H1 (cell line): ENCODE measurements around the gene SRGAP3. TPM values are rescaled to one million over a fixed set of nuclear protein-coding genes. Genes with fewer than 3 reads are reported as not detected.

Source experiments
- CTCF ChIA-PET: fragments of 300-600 bp; sonication (Branson Sonifier 250); formaldehyde crosslinking; loops from one replicate; lab custom pipeline; 2021; ENCODE audit not compliant: partially characterized antibody; lab: Charles Lee
- POLR2A ChIA-PET: fragments of 300-600 bp; sonication (Branson Sonifier 250); formaldehyde crosslinking; loops from one replicate; lab custom pipeline; 2021; ENCODE audit warnings: inconsistent platforms; ENCODE audit not compliant: partially characterized antibody; lab: Charles Lee
- DNase-seq, 2 experiments: peaks; one replicate each; pipeline versions ENCODE4 v3.0.0 to v3.0.0-alpha.2; 2010 to 2022; ENCODE audit warnings: low spot score in 2 of 2, low read depth in 1 of 2, mixed read lengths in 1 of 2
- FAIRE-seq: peaks from 2 replicates; lab custom pipeline; 2011; peaks lifted over from hg19 to GRCh38; lab: Jason Lieb, UNC
- H2AFZ ChIP-seq: 2 replicates; pipeline ENCODE4 v1.8.1; 2012; ENCODE audit warnings: low read length, inconsistent platforms
- H2AK5ac ChIP-seq: 2 replicates; pipeline ENCODE4 v1.6.1; 2013; ENCODE audit warnings: low read depth, low read length
- H2BK120ac ChIP-seq: replicated peaks from 2 replicates; pipeline ENCODE3; 2013; ENCODE audit warnings: low read depth, low read length, inconsistent platforms
- H2BK12ac ChIP-seq: 2 replicates; pipeline ENCODE4 v1.6.1; 2013; ENCODE audit warnings: low read depth, low read length
- H2BK15ac ChIP-seq: 2 replicates; pipeline ENCODE4 v1.6.1; 2013; ENCODE audit warnings: low read length
- H2BK20ac ChIP-seq: 2 replicates; pipeline ENCODE4 v1.6.1; 2013; ENCODE audit warnings: low read length
- H2BK5ac ChIP-seq: 2 replicates; pipeline ENCODE4 v1.6.1; 2013; ENCODE audit warnings: low read depth, low read length
- H3K14ac ChIP-seq: 2 replicates; pipeline ENCODE4 v1.6.1; 2013; ENCODE audit warnings: inconsistent platforms; ENCODE audit not compliant: insufficient read length
- H3K18ac ChIP-seq: 2 replicates; pipeline ENCODE4 v1.6.1; 2013; ENCODE audit warnings: low read length; ENCODE audit errors: extremely low read depth
- H3K23ac ChIP-seq: 2 replicates; pipeline ENCODE4 v1.6.1; 2013; ENCODE audit warnings: inconsistent platforms; ENCODE audit not compliant: insufficient read length
- H3K23me2 ChIP-seq: 2 replicates; pipeline ENCODE4 v1.6.1; 2013; ENCODE audit warnings: low read depth, low read length
- H3K27ac ChIP-seq: 2 replicates; pipeline ENCODE4 v1.6.1; 2011; ENCODE audit warnings: low read depth, low read length, inconsistent platforms
- H3K27me3 ChIP-seq, 4 experiments: replicated peaks in 1 of 4; 1 replicate in 1 of 4; 2 replicates in 3 of 4; pipeline versions ENCODE4 v1.6.1 to v1.8.1; 2011 to 2013; ENCODE audit warnings: low read length in 3 of 4, mild to moderate bottlenecking in 3 of 4, inconsistent platforms in 2 of 4, mixed read lengths in 2 of 4, moderate library complexity in 1 of 4; ENCODE audit not compliant: control insufficient read depth in 3 of 4, insufficient read depth in 3 of 4; ENCODE audit errors: extremely low read depth in 1 of 4
- H3K36me3 ChIP-seq, 4 experiments: 2 replicates each; pipeline versions ENCODE4 v1.6.1 to v1.8.1; 2011 to 2013; ENCODE audit warnings: mild to moderate bottlenecking in 4 of 4, low read length in 3 of 4, moderate library complexity in 2 of 4, control low read depth in 1 of 4, inconsistent platforms in 1 of 4; ENCODE audit not compliant: insufficient read depth in 4 of 4, control insufficient read depth in 2 of 4
- H3K4ac ChIP-seq: replicated peaks from 2 replicates; pipeline ENCODE3; 2013; ENCODE audit warnings: low read length, low read depth, mixed read lengths, inconsistent platforms; ENCODE audit not compliant: insufficient read length
- H3K4me1 ChIP-seq, 4 experiments: replicated peaks in 1 of 4; 1 replicate in 1 of 4; 2 replicates in 3 of 4; pipeline versions ENCODE4 v1.6.1 to v1.8.1; 2011 to 2013; ENCODE audit warnings: low read length in 3 of 4, inconsistent platforms in 2 of 4, mixed read lengths in 1 of 4; ENCODE audit not compliant: insufficient read depth in 4 of 4, control insufficient read depth in 3 of 4
- H3K4me2 ChIP-seq, 2 experiments: 2 replicates each; pipeline versions ENCODE4 v1.6.1 to v1.8.1; 2011 to 2013; ENCODE audit warnings: low read depth in 2 of 2, low read length in 2 of 2, control low read depth in 1 of 2, inconsistent platforms in 1 of 2, mild to moderate bottlenecking in 1 of 2; ENCODE audit not compliant: insufficient read depth in 1 of 2
- H3K4me3 ChIP-seq, 4 experiments: fragments of 200-600, 300-600 bp in 1 of 4; sonication (generic), shearing (Covaris generic), sonication (Bioruptor Twin) in 1 of 4; 2 replicates each; pipeline versions ENCODE4 v1.5.1 to v1.8.1; 2011 to 2016; ENCODE audit warnings: low read length in 4 of 4, low read depth in 3 of 4, control low read depth in 2 of 4, inconsistent platforms in 2 of 4, mild to moderate bottlenecking in 2 of 4, mixed read lengths in 1 of 4, moderate library complexity in 1 of 4; ENCODE audit not compliant: insufficient read depth in 2 of 4; ENCODE audit errors: extremely low read depth in 1 of 4
- H3K56ac ChIP-seq: replicated peaks from 2 replicates; pipeline ENCODE3; 2013; ENCODE audit warnings: low read depth, mild to moderate bottlenecking, mixed read lengths, low read length, inconsistent platforms; ENCODE audit not compliant: insufficient read length
- H3K79me1 ChIP-seq: 2 replicates; pipeline ENCODE4 v1.6.1; 2013; ENCODE audit warnings: low read depth, low read length, control low read depth
- H3K79me2 ChIP-seq, 2 experiments: 2 replicates each; pipeline versions ENCODE4 v1.6.1 to v1.8.1; 2012 to 2013; ENCODE audit warnings: low read length in 2 of 2, mild to moderate bottlenecking in 2 of 2, inconsistent platforms in 1 of 2; ENCODE audit not compliant: insufficient read depth in 2 of 2, control insufficient read depth in 1 of 2
- H3K9ac ChIP-seq, 4 experiments: replicated peaks in 1 of 4; 1 replicate in 1 of 4; 2 replicates in 3 of 4; pipeline versions ENCODE4 v1.6.1 to v1.8.1; 2011 to 2013; ENCODE audit warnings: low read depth in 3 of 4, low read length in 3 of 4, control low read depth in 2 of 4, mild to moderate bottlenecking in 2 of 4, moderate library complexity in 2 of 4, inconsistent platforms in 1 of 4; ENCODE audit errors: extremely low read depth in 1 of 4
- H3K9me3 ChIP-seq, 2 experiments: 2 replicates each; pipeline versions ENCODE4 v1.6.1 to v1.8.1; 2012 to 2013; ENCODE audit warnings: mild to moderate bottlenecking in 2 of 2, moderate library complexity in 2 of 2, control low read depth in 1 of 2, inconsistent platforms in 1 of 2, low read depth in 1 of 2, low read length in 1 of 2, mixed read lengths in 1 of 2; ENCODE audit not compliant: insufficient read depth in 2 of 2
- H4K20me1 ChIP-seq, 2 experiments: replicated peaks in 1 of 2; 2 replicates each; pipeline versions ENCODE3 to v1.8.1; 2011 to 2013; ENCODE audit warnings: inconsistent platforms in 2 of 2, low read length in 2 of 2, mild to moderate bottlenecking in 1 of 2; ENCODE audit not compliant: insufficient read depth in 2 of 2, control insufficient read depth in 1 of 2
- H4K5ac ChIP-seq: 2 replicates; pipeline ENCODE4 v1.6.1; 2013; ENCODE audit warnings: low read length, low read depth, mixed read lengths, inconsistent platforms; ENCODE audit not compliant: insufficient read length
- H4K8ac ChIP-seq: 2 replicates; pipeline ENCODE4 v1.8.0; 2013; ENCODE audit warnings: mild to moderate bottlenecking, moderate library complexity, low read length, inconsistent platforms; ENCODE audit not compliant: insufficient read depth; ENCODE audit errors: extremely low read depth
- H4K91ac ChIP-seq: replicated peaks from 2 replicates; pipeline ENCODE3; 2013; ENCODE audit warnings: low read length, mixed read lengths, inconsistent platforms; ENCODE audit not compliant: insufficient read length
- BRCA1 ChIP-seq: IDR thresholded peaks from 2 replicates; pipeline ENCODE4 v1.6.1; 2012; ENCODE audit warnings: low read depth, low read length, improper control_type of control experiment
- CBX5 ChIP-seq: fragments of 300-800, 300-1000 bp; sonication (generic); IDR thresholded peaks from 2 replicates; pipeline ENCODE4 v1.7.1; 2016; ENCODE audit warnings: antibody characterized with exemption, low read length, low read depth
- EGR1 ChIP-seq: IDR thresholded peaks from 2 replicates; pipeline ENCODE4 v1.6.1; 2011; ENCODE audit warnings: low read depth, low read length, borderline replicate concordance
- JUND ChIP-seq: IDR thresholded peaks from 2 replicates; pipeline ENCODE4 v1.6.1; 2011; ENCODE audit warnings: mild to moderate bottlenecking, improper control_type of control experiment, low read length
- KDM1A ChIP-seq: fragments of 200-600, 300-600 bp; sonication (generic); IDR thresholded peaks from 2 replicates; pipeline ENCODE4 v1.7.1; 2016; ENCODE audit warnings: mild to moderate bottlenecking, low read length, borderline replicate concordance
- POLR2A ChIP-seq, 2 experiments: IDR thresholded peaks; 1 replicate in 1 of 2; 2 replicates in 1 of 2; pipeline ENCODE4 v1.6.1; 2011; ENCODE audit warnings: low read depth in 2 of 2, low read length in 2 of 2, mild to moderate bottlenecking in 2 of 2; ENCODE audit errors: control extremely low read depth in 1 of 2
- RAD21 ChIP-seq, 2 experiments: IDR thresholded peaks in 1 of 2; conservative IDR thresholded peaks in 1 of 2; 2 replicates each; pipeline ENCODE4 v1.6.1; 2011; ENCODE audit warnings: low read depth in 2 of 2, low read length in 2 of 2, improper control_type of control experiment in 1 of 2, inconsistent platforms in 1 of 2, mild to moderate bottlenecking in 1 of 2, moderate library complexity in 1 of 2
- RBBP5 ChIP-seq: IDR thresholded peaks from 2 replicates; pipeline ENCODE4 v1.7.1; 2012; ENCODE audit warnings: low read depth, mild to moderate bottlenecking, inconsistent platforms, low read length, moderate library complexity, borderline replicate concordance
- RNF2 ChIP-seq: fragments of 200-900, 300-1000 bp; sonication (generic); IDR thresholded peaks from 2 replicates; pipeline ENCODE4 v1.7.1; 2016; ENCODE audit warnings: borderline replicate concordance, low read depth, mild to moderate bottlenecking, antibody characterized with exemption, low read length; ENCODE audit not compliant: poor library complexity, severe bottlenecking; ENCODE audit errors: missing control alignments
- SP1 ChIP-seq: IDR thresholded peaks from 2 replicates; pipeline ENCODE4 v1.6.1; 2011; ENCODE audit warnings: low read depth, low read length
- SUZ12 ChIP-seq: fragments of 200-600 bp; sonication (generic); IDR thresholded peaks from 2 replicates; pipeline ENCODE4 v1.6.1; 2012; ENCODE audit warnings: mild to moderate bottlenecking, inconsistent platforms, low read length, moderate library complexity, mixed read lengths
- TAF7 ChIP-seq: optimal IDR thresholded peaks from 2 replicates; pipeline ENCODE3; 2011; ENCODE audit warnings: low read depth, mild to moderate bottlenecking, inconsistent platforms, low read length, moderate library complexity, borderline replicate concordance
- TBP ChIP-seq: IDR thresholded peaks from 2 replicates; pipeline ENCODE4 v1.6.1; 2011; ENCODE audit warnings: low read depth, low read length, improper control_type of control experiment
- TEAD4 ChIP-seq: IDR thresholded peaks from 2 replicates; pipeline ENCODE4 v1.6.1; 2012; ENCODE audit warnings: low read depth, low read length, inconsistent platforms, mixed read lengths
- ZNF274 ChIP-seq: IDR thresholded peaks from 2 replicates; pipeline ENCODE4 v1.7.0; 2012; ENCODE audit warnings: low read length, borderline replicate concordance; ENCODE audit errors: extremely low read depth
- WGBS, 2 experiments: shearing (Covaris generic) in 1 of 2; methylation state at CpG; one replicate each; pipeline versions ENCODE4 v1.1.6 to v1.1.7; 2013 to 2015; ENCODE audit warnings: low lambda C conversion rate in 2 of 2, mixed read lengths in 2 of 2, inconsistent platforms in 1 of 2, low coverage in 1 of 2, missing lambda C conversion rate in 1 of 2; ENCODE audit not compliant: insufficient replicate concordance in 2 of 2, insufficient coverage in 1 of 2, insufficient read length in 1 of 2; ENCODE audit errors: extremely low coverage in 1 of 2, missing lambda C conversion rate in 1 of 2; 5-methylcytosine and 5-hydroxymethylcytosine counted together
- polyA plus RNA-seq, 7 experiments: library from polyadenylated mRNA; depleted of rRNA in 3 of 7; stranded (reverse) in 5 of 7; unstranded in 2 of 7; fragments of >200 nt in 5 of 7; fragments of 200-250 nt in 2 of 7; gene quantifications; 1 replicate in 5 of 7; 2 replicates in 1 of 7; 4 replicates in 1 of 7; pipeline versions ENCODE4 v1.2.1 to v1.2.3, GENCODE V29; 2011 to 2013; ENCODE audit warnings: missing spikeins in 2 of 7, mixed read lengths in 2 of 7
- total RNA-seq: library from RNA; stranded (reverse); fragmentation: NEBNext Ultra II Directional; extraction: Animal tissue kit (Norgen Biotek cat#: 25700); gene quantifications from 2 replicates; pipeline ENCODE4 v1.2.1, GENCODE V29; 2021

The SRGAP3 gene
- total and polyA plus RNA-seq, 2 of the 8 experiments (the other 6 are each of a cell fraction or from before 2014, with no cell fraction given): 5.8 to 11.4 TPM

DNA sequence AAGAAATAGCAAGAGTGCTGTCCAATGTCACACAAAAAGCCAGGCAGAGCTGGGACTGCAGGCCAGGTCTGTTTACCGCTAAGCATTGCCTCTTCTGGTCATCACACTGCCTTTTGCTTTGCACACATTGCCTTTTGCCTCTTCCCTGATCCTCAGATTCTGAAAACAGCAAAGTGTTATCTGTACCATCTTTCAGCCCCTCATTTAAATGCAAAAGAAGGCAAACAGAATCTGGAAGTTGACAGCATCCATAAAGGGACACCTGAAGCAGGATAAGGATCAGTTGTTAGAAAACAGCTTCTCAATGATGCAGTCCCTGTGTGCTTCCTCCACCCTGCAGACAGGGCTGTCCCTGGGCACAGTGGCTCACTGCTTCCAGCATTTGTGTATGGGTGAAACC is 179.5 kb downstream of the SRGAP3 start:
- Histone ChIP-seq H2BK5ac (no peak overlapping the region), H3K27me3 (no peaks in the 10 kb centered on the region), H3K79me2 (no peaks in the 10 kb centered on the region), H3K36me3 (no peaks in the 10 kb centered on the region), H3K4me3 (no peak overlapping the region), H2BK120ac (no peak overlapping the region), H3K4me2 (no peak overlapping the region), H3K79me1 (no peaks in the 10 kb centered on the region), H3K56ac (no peak overlapping the region), H3K23ac (no peak overlapping the region), H3K18ac (no peak overlapping the region), H2BK20ac (no peak overlapping the region), H4K8ac (no peak overlapping the region), H4K91ac (no peak overlapping the region), H3K9ac (no peak overlapping the region), H3K14ac (no peak overlapping the region), H4K5ac (no peak overlapping the region), H4K20me1 (no peaks in the 10 kb centered on the region), H2AFZ (no peak overlapping the region), H3K4me1 (no peaks in the 10 kb centered on the region), H2BK12ac (no peak overlapping the region), H3K9me3 (no peaks in the 10 kb centered on the region), H2BK15ac (no peak overlapping the region), H3K23me2 (no peaks in the 10 kb centered on the region; the same call in 1 of the 2 replicates), H2AK5ac (no peak overlapping the region), H3K27ac (no peak overlapping the region), H3K4ac (no peak overlapping the region)
- FAIRE-seq: no peak
- 85% methylated on average over 1 of the region's 1 CpG; no CpG with 5 or more reads in 1 of the 2 experiments for WGBS, 2 experiments
- ChIA-PET POLR2A (interaction anchor here (1.0 kb wide), 1 partner anchor 24 kb away, joined by 3 read pairs; no protein-coding TSS in a partner anchor), CTCF (interaction anchor here (0.8 to 7.9 kb wide), 5 partner anchors 9 to 232 kb away, joined by 3 to 91 read pairs (median 23); no protein-coding TSS in a partner anchor)
- no peak for DNase-seq
- no peak for TF ChIP-seq RBBP5
- TF ChIP-seq SP1: no peak
- no peak for TF ChIP-seq SUZ12
- no peak for TF ChIP-seq KDM1A
- TF ChIP-seq RAD21 (IDR thresholded peaks at IDR 0.05 in 1 of 2, conservative IDR thresholded peaks at IDR 0.05 in 1 of 2; ENCODE audit: low read depth in 2 of 2, low read length in 2 of 2): no peak
- TF ChIP-seq ZNF274: no peak
- TF ChIP-seq TAF7: no peak
- no peak for TF ChIP-seq EGR1
- no peak for TF ChIP-seq TBP
- no peak for TF ChIP-seq JUND
- no peak for TF ChIP-seq TEAD4
- TF ChIP-seq BRCA1: no peak
- no peak for TF ChIP-seq RNF2
- no peak for TF ChIP-seq POLR2A (IDR thresholded peaks at IDR 0.05; ENCODE audit: control extremely low read depth in 1 of 2, low read depth in 2 of 2, low read length in 2 of 2)
- no peak for TF ChIP-seq CBX5
